NB4 (cell line): ENCODE results near the gene TMEM72.

Experiments
- DNase-seq: peaks from one replicate; pipeline ENCODE4 v3.0.0; 2010; ENCODE audit warnings: low read depth
- H3K4me3 ChIP-seq: one replicate; pipeline ENCODE4 v1.5.1; 2011; ENCODE audit warnings: mild to moderate bottlenecking, low read depth, low read length, moderate library complexity
- MYC ChIP-seq: IDR thresholded peaks from 2 replicates; pipeline ENCODE4 v1.6.1; 2011; ENCODE audit warnings: low read depth, low read length
- POLR2A ChIP-seq: IDR thresholded peaks from 2 replicates; pipeline ENCODE4 v1.6.1; 2011; ENCODE audit warnings: mild to moderate bottlenecking; ENCODE audit not compliant: insufficient read length; ENCODE audit errors: extremely low read depth
- TF ChIP-seq, protein P1 (sequence below): IDR thresholded peaks from 2 replicates; pipeline ENCODE4 v1.6.1; 2011; ENCODE audit warnings: low read depth, low read length
- TF ChIP-seq, protein P2 (sequence below): IDR thresholded peaks from one replicate; pipeline ENCODE4 v1.5.1; 2012; ENCODE audit warnings: low read depth, low read length

TMEM72 gene

DNA sequence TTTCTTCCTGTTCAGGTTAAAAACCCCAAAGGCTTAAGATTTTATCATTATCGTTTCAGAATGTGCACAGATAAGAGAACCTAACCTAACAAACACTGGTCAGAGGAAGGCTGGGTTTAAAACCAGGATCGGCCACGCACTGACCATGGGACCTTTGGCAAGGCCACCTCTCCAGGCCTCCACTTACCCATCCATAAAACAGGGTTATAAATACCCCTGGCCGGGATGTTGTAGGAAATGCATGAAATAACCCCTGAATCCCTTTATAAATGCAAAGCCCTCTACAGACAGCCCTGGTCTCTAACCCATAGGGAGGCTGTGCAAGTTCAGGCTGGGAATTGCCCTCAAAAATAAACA lies 67.1 kb downstream of the TMEM72 start:
- H3K4me3 ChIP-seq, result no peak overlapping the region
- DNase-seq, result no peak
- TF ChIP-seq, protein P1, sequence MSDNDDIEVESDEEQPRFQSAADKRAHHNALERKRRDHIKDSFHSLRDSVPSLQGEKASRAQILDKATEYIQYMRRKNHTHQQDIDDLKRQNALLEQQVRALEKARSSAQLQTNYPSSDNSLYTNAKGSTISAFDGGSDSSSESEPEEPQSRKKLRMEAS, result no peak
- TF ChIP-seq POLR2A, result no peak
- TF ChIP-seq, protein P2, sequence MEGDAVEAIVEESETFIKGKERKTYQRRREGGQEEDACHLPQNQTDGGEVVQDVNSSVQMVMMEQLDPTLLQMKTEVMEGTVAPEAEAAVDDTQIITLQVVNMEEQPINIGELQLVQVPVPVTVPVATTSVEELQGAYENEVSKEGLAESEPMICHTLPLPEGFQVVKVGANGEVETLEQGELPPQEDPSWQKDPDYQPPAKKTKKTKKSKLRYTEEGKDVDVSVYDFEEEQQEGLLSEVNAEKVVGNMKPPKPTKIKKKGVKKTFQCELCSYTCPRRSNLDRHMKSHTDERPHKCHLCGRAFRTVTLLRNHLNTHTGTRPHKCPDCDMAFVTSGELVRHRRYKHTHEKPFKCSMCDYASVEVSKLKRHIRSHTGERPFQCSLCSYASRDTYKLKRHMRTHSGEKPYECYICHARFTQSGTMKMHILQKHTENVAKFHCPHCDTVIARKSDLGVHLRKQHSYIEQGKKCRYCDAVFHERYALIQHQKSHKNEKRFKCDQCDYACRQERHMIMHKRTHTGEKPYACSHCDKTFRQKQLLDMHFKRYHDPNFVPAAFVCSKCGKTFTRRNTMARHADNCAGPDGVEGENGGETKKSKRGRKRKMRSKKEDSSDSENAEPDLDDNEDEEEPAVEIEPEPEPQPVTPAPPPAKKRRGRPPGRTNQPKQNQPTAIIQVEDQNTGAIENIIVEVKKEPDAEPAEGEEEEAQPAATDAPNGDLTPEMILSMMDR, result no peak
- TF ChIP-seq MYC, result no peak

- TF ChIP-seq, protein P2, result no peak
- TF ChIP-seq POLR2A (no peak), MYC (no peak)
- TF ChIP-seq, protein P1, result no peak
- DNase-seq, result no peak
- H3K4me3 ChIP-seq, result no peak within 1 kb of the TSS
Observed at GRCh38 chr10:44978570-44979280, 67.6 kb downstream of the TMEM72 start, which contains the start of gene DEPP1. Gene DEPP1 (minus strand): TSS chr10:44978809. CDS start chr10:44978030, 779 bp downstream.

DNA sequence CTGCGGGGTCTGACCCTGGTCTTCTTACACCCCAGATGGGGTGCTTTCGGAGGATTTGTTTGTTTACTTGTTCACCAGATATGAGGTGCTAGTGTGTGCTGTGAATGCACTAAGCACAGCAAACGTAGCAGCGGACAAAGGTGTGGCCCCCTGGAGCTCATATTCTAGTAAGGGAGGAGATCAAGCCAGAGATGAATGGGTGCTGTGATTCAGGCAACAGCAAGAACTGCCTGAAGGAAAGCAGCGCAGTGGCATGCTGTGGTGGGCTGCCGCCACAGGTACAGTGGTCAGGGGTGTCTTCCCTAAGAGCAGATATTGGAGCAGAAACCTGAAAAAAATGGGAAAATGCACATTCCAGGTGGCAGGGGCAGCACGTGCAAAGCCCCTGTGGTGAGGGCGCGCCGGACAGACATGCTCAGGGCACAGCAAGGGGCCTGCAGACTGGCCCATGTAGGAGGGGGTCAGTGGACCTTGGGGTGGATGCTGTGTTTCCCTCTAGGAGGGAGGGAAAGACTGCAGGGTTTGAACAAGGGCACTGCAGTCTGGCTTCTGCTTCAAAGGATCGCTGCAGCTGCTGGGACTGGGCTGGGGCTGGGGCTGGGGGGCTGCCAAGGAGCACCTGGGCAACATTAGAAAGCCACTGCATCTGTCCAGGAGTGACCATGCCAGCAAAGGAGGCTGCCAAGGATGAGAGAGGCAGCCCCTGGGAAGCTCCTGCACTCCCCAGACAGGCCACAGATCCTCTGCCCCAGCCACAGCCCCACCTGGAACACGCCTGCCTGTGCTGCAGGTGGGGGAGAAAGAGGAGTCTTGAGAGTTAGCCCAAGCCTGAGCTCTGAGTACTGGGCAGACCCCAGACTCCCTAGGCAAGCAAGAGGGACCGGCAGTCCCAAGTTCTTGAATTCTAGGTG lies 68.4 kb downstream of the TMEM72 start:
- H3K4me3 ChIP-seq, result no peak overlapping the region
- TF ChIP-seq, protein P2, result no peak
- DNase-seq, result no peak

GRCh38 chr10:44980309-44981171 lies 69.4 kb downstream of the TMEM72 start:
- H3K4me3 ChIP-seq, result no peak overlapping the region
- DNase-seq, result no peak

More at GRCh38 chr10:44980309-44981171, 69.4 kb downstream of the TMEM72 start:
- TF ChIP-seq, protein P2, result no peak
- TF ChIP-seq, protein P1, result no peak
- no peak for TF ChIP-seq POLR2A
- no peak for TF ChIP-seq MYC
